SK-N-SH treated with all-trans-retinoic acid at 6 μM for 48 hours (cell line): ENCODE data around the gene PRKCSH.

Source experiments
- ARNTL ChIP-seq: fragments of 450-650 bp; formaldehyde crosslinking; IDR thresholded peaks from 2 replicates; pipeline ENCODE4 v1.5.0; 2020; ENCODE audit warnings: low read depth, mild to moderate bottlenecking, moderate library complexity, borderline replicate concordance
- CREB5 ChIP-seq: fragments of 250-450 bp; sonication (Bioruptor Pico); IDR thresholded peaks from 2 replicates; pipeline ENCODE4 v1.5.1; 2020; ENCODE audit warnings: low read depth, mild to moderate bottlenecking, moderate library complexity
- CSRNP3 ChIP-seq: fragments of 250-450 bp; sonication (Bioruptor Pico); IDR thresholded peaks from 2 replicates; pipeline ENCODE4 v1.5.1; 2021; ENCODE audit warnings: mild to moderate bottlenecking, moderate library complexity
- ISL1 ChIP-seq: fragments of 250-450 bp; sonication (Bioruptor Pico); IDR thresholded peaks from 2 replicates; pipeline ENCODE4 v2.1.2; 2022; ENCODE audit warnings: mild to moderate bottlenecking, moderate library complexity
- PATZ1 ChIP-seq: fragments of 250-450 bp; sonication (Bioruptor Pico); IDR thresholded peaks from 2 replicates; pipeline ENCODE4 v1.8.0; 2020; ENCODE audit warnings: mild to moderate bottlenecking, moderate library complexity, borderline replicate concordance
- ZFP30 ChIP-seq: fragments of 450-650 bp; formaldehyde crosslinking; IDR thresholded peaks from 2 replicates; pipeline ENCODE4 v1.5.0; 2022; ENCODE audit warnings: mild to moderate bottlenecking, moderate library complexity
- ZNF70 ChIP-seq: fragments of 450-650 bp; formaldehyde crosslinking; IDR thresholded peaks from 2 replicates; pipeline ENCODE4 v1.5.0; 2020; ENCODE audit warnings: mild to moderate bottlenecking, moderate library complexity
- ZNF8 ChIP-seq: fragments of 450-650 bp; formaldehyde crosslinking; IDR thresholded peaks from 2 replicates; pipeline ENCODE4 v1.5.0; 2020; ENCODE audit warnings: mild to moderate bottlenecking, moderate library complexity
- TF ChIP-seq, protein P1 (sequence below): fragments of 250-450 bp; sonication (Bioruptor Pico); IDR thresholded peaks from 2 replicates; pipeline ENCODE4 v1.8.0; 2021; ENCODE audit warnings: low read depth, mild to moderate bottlenecking, moderate library complexity, borderline replicate concordance

- TF ChIP-seq PATZ1 (CRISPR knock-in tag) (no peak), ISL1 (no peak), ARNTL (CRISPR knock-in tag) (no peak), ZNF70 (no peak), CREB5 (CRISPR knock-in tag) (no peak), ZFP30 (CRISPR knock-in tag) (no peak), CSRNP3 (CRISPR knock-in tag) (no peak), ZNF8 (CRISPR knock-in tag) (no peak)
- TF ChIP-seq, protein P1, sequence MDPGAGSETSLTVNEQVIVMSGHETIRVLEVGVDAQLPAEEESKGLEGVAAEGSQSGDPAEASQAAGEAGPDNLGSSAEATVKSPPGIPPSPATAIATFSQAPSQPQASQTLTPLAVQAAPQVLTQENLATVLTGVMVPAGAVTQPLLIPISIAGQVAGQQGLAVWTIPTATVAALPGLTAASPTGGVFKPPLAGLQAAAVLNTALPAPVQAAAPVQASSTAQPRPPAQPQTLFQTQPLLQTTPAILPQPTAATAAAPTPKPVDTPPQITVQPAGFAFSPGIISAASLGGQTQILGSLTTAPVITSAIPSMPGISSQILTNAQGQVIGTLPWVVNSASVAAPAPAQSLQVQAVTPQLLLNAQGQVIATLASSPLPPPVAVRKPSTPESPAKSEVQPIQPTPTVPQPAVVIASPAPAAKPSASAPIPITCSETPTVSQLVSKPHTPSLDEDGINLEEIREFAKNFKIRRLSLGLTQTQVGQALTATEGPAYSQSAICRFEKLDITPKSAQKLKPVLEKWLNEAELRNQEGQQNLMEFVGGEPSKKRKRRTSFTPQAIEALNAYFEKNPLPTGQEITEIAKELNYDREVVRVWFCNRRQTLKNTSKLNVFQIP = no peak
These were observed 11.6 kb upstream of the PRKCSH start for GRCh38 chr19:11423791-11424181.
